ENCODE measurements around the gene DNAJC5. TPM values are rescaled to one million over a fixed set of nuclear protein-coding genes. Genes with fewer than 3 reads are reported as not detected.

The DNAJC5 gene
- total and polyA plus RNA-seq, 2 of the 8 experiments (the other 6 are each of a cell fraction or from before 2014, with no cell fraction given): 19.2 to 31.2 TPM

DNA sequence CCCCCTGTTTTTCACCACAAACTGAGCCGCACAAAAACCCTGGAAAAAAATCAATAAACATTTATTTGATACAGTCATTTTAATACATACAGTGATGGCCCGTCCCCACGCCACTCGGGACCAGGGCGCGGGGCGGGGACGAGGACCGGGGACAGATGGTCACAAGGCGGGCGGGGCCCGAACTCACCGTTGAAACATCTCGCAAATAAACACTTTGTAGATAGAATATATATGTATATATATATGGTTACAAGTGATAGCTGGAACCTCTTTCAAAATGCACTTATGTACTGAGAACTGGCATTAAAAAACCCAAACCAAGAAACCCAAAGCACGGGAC is 61.7 kb downstream of the DNAJC5 start (continued):
- TF ChIP-seq CHD7 (IDR thresholded peaks at IDR 0.05; ENCODE audit: insufficient replicate concordance, low read length) (no peak), CBX5 (IDR thresholded peaks at IDR 0.05; ENCODE audit: low read depth, low read length) (no peak), TAF7 (optimal IDR thresholded peaks at IDR 0.05; ENCODE audit: borderline replicate concordance, low read depth, low read length) (no peak), EGR1 (IDR thresholded peaks at IDR 0.05; ENCODE audit: borderline replicate concordance, low read depth, low read length) (no peak), SIN3A (conservative IDR thresholded peaks at IDR 0.05 in 1 of 2, IDR thresholded peaks at IDR 0.05 in 1 of 2; ENCODE audit: low read depth in 1 of 2, low read length in 2 of 2) (0 out of 4 replicates have a peak, but pooled peaks of 1 of the 2 experiments have one; percentile 15), JUN (IDR thresholded peaks at IDR 0.05; ENCODE audit: low read depth, low read length) (no peak)

Measured in H1 (cell line).